HG03025 (cell line): ENCODE data around the gene CARD14.

Experiments
- ATAC-seq: cut with Tn5 transposase; IDR thresholded peaks from one replicate; pipeline ENCODE4 v1.9.1; 2021; ENCODE audit warnings: mild to moderate bottlenecking, moderate library complexity; ENCODE audit not compliant: unreplicated experiment, low FRiP score

The CARD14 gene

GRCh38 chr17:80208050-80208449, 38.2 kb downstream of the CARD14 start:
- no peak for ATAC-seq

- ATAC-seq, result no peak
Measured at GRCh38 chr17:80209765-80210164, 39.9 kb downstream of the CARD14 start.

GRCh38 chr17:80210348-80211108, 40.7 kb downstream of the CARD14 start:
- no peak for ATAC-seq

DNA sequence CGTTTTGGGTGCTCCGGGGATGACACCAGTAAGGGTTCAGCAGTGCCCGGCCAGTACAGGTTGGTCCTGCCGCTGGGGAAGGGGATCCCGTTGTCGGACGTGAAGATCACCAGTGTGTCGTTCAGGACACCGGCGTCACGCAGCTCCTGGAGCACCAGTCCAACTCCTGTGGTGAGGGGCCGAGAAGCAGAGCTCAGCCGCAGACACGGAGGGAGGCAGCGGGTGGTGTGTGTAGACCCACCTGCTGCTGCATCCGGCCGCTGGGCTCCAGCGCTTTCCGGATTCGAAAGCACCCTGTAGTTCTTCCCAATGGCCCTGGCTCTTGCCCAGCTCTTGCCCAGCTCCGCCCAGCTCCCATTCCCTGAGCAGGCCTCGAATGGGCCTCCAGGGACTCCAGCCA, 42.3 kb downstream of the CARD14 start:
- no peak for ATAC-seq

DNA sequence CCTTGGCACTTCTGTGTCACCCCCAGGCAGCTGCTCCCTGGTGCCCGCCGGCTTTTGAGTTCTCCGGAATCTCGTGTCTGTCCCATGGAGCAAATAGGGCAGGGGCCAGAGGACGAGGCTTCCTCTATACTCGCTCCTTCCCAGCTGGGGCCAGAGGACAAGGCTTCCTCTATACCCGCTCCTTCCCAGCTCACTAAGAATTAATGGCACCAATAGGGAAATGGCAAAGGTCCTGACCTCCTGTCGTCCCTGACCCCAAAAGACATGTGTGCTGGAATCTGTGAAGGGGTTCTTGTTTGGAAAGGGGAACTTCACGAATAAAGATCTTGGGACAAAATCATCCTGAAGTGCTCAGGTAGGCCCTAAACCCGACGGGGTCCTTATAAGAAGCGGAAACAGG, 42.7 kb downstream of the CARD14 start:
- ATAC-seq, result no peak

- no peak for ATAC-seq
Measured at GRCh38 chr17:80212962-80213642, 43.3 kb downstream of the CARD14 start.

DNA sequence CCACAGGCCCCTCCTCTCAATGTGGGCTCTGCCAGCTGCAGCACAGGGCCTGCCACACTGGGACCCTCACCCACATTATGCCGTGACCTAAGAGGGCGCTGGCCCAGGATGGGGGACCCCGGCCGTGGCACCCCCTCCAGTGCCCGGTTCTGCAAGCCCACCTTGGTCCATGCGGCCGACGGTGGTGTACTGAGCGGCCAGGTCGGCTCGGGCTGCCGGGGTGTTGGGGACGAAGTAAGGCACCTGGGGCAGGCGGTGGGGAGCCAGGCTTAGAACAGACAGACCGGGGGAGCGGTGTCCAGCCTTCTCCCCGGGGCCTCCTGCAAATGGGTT, 43.8 kb downstream of the CARD14 start:
- ATAC-seq, result no peak

DNA sequence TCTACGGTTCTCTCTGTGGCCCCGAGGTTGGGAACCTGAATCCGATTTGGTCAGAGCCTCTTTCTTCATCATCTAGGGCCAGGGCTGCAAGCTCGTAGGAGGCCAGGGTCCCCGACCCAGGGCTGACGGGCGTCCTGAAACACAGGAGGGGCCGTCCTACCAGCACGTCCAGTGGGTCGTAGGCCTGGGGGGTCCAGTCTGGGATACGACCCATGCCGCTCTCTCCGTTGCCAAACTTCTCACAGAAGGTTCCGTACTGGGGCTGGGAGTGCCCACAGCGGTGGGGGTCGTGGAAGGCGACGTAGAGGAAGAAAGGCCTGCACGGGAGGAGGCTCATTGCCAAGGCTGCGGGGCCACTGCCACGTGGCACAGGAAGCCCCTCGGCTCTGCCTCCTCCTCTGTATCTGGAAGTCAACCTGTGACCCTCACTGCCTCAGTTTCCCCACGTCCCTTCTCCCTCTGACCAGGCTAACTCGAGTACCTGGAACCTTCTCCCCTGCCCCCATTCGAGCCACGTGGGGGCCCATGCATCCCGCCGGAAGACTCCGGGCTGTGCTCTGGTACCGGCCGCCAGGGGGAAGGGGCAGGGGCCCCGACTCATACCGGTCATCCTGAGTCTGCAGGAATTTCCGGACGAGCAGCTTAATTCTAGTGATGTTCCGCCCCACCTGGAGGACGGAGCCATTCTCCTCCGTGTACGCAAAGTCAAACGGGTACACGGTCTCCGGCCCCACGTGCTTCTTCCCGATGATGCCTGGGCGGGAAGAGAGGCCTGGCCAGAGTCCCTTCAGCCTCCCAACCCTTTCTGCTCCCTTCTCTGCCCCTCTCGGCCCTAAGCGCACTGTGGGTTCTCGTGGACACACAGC, 44.4 kb downstream of the CARD14 start:
- ATAC-seq, result no peak

- no peak for ATAC-seq
Measured at GRCh38 chr17:80214878-80215210, 45.0 kb downstream of the CARD14 start.

- ATAC-seq, result no peak
Measured at GRCh38 chr17:80216473-80217456, 46.9 kb downstream of the CARD14 start.

DNA sequence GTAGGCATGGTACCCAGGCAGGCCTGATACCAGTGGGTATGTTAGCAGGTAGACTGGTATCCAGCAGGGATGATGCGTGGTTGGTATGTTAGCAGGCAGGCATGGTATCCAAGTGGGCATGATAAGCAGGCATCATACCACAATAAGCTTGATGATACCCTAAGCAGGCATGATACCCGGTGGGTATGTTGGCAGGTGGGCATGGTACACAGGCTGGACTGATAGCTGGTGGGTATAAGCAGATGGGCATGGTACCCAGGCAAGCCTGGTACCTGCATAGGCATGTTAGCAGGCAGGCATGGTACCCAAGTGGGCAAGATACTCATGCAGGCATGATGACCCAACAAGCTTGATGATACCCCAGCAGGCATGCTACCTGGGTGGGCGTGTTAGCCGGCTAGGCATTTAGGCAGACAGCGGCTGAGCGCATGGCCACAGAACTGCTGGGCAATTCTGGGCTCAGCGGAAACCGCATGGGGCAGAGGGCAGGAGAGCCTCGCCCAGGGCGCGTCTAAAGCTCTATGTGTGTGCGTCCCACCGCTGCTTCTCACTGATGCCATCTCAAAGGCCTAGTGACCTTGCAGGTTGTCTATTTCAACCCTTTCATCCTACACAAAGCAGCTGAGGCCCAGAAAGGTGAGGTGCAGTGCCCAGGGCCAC, 48.0 kb downstream of the CARD14 start:
- ATAC-seq, result no peak

GRCh38 chr17:80218391-80218790, 48.6 kb downstream of the CARD14 start:
- no peak for ATAC-seq

GRCh38 chr17:80219013-80219762, 49.4 kb downstream of the CARD14 start:
- no peak for ATAC-seq

DNA sequence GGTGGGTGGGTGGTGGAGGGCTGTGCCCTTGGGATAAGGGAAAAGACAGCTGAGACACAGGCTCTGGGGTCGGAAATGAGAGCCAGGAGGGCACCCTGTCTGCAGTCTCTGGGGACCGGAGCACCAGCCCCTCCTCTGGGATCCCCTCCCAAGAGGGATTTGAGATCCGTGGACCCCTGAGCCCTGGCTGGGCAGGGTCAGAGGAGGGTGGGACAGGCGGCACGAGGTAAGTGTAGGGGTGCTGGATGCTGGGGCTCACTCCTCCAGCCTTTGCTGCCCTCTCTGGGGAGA, 49.9 kb downstream of the CARD14 start:
- no peak for ATAC-seq

GRCh38 chr17:80220054-80220735, 50.4 kb downstream of the CARD14 start, which contains the start of the genes SGSH and SLC26A11:
Gene SGSH (minus strand): TSS chr17:80220333. CDS start chr17:80220313, 20 bp downstream.
Gene SLC26A11 (plus strand): TSS chr17:80220427. CDS start chr17:80221561, 1,134 bp downstream.
- ATAC-seq, result no peak

DNA sequence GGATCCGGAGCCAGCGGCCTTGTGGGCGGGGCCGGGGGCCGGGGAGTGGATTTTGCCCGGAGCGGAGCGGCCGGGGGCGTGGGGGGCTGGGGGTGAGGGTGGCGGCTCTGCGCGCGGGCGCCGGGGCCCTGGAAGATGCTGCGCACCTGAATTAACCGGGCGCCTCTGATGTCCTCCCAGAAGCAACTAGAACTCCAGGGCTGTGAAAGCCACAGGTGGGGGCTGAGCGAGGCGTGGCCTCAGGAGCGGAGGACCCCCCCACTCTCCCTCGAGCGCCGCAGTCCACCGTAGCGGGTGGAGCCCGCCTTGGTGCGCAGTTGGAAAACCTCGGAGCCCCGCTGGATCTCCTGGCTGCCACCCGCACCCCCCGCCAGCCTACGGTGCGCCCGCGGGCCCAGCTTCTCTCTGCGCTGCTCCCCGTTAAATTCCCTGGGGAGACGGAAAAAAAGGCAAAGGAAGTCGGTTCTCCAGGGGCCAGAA, 50.9 kb downstream of the CARD14 start:
- ATAC-seq, result no peak

- no peak for ATAC-seq
Measured at GRCh38 chr17:80221351-80222105, 51.7 kb downstream of the CARD14 start.
